Left ventricle myocardium superior (tissue), 1 donor: Measurements from ENCODE around the gene ATP5MC3. TPM values are rescaled to one million over a fixed set of nuclear protein-coding genes. Genes with fewer than 3 reads are reported as not detected.

Experiments
- ATAC-seq: fragments of 200-7000 bp; cut with Tn5 transposase; one replicate; pipeline ENCODE4 v1.9.1; 2020; ENCODE audit warnings: mild to moderate bottlenecking, moderate library complexity
- DNase-seq: peaks from one replicate; pipeline ENCODE4 v3.0.0-alpha.2; 2020
- intact Hi-C: fragments of 100-400 bp; cut with micrococcal nuclease; formaldehyde crosslinking; loops from one replicate; pipeline ENCODE4 v1.11.0; 2022
- microRNA-seq: library from miRNA; unstranded; fragments of <30 nt; microRNA quantifications from one replicate; pipeline ENCODE4 v1.2.0, GENCODE V29; 2020; ENCODE audit warnings: borderline number of aligned reads
- total RNA-seq: library from RNA; stranded (reverse); fragmentation: NEBNext Ultra II Directional; extraction: Animal tissue kit (Norgen Biotek cat#: 25700); gene quantifications from one replicate; pipeline ENCODE4 v1.2.1, GENCODE V29; 2021
- donor health status: DM: no; HTN: yes; CAD: no; lungs with severe emphysema.

Gene ATP5MC3
- total RNA-seq, 1 donor from 2014 or later: 1,234 TPM

GRCh38 chr2:175135177-175135576 is 46.3 kb downstream of the ATP5MC3 start:
- intact Hi-C loops: no loop called here
- ATAC-seq (no peak), DNase-seq (no peak)

- intact Hi-C loops: no loop called here
- no peak for DNase-seq
- ATAC-seq: peak; percentile 86
Measured at GRCh38 chr2:175131252-175131651, 50.3 kb downstream of the ATP5MC3 start.

- intact Hi-C loops: no loop called here
- no peak for DNase-seq
- ATAC-seq: peak; percentile 18
Measured at GRCh38 chr2:175126661-175127060, 54.8 kb downstream of the ATP5MC3 start.

Small RNA genes within 50 kb of the gene (microRNA-seq; reads per million reads assigned to microRNA genes)
- not detected for gene MIR933

Other genes with a start within 250 kb of the ATP5MC3 start
- gene CHN1, start 176.3 kb downstream of the ATP5MC3 start, total RNA-seq: 16.6 TPM
- gene ATF2, start 13.5 kb downstream of the ATP5MC3 start, total RNA-seq: 24.1 TPM